ENCODE results near the gene CX3CR1. TPM values are rescaled to one million over a fixed set of nuclear protein-coding genes. Genes with fewer than 3 reads are reported as not detected.

Gene CX3CR1
- total RNA-seq, 2 donors from 2014 or later = 2.7 to 3.4 TPM

- intact Hi-C loops (cut with DNase I) = no loop called here
- Histone ChIP-seq H3K4me1 (replicated peaks) (no peaks in the 10 kb centered on the region), H3K36me3 (no peaks in the 10 kb centered on the region), H3K9me3 (no peaks in the 10 kb centered on the region), H3K27ac (no peak overlapping the region), H3K27me3 (replicated peaks; ENCODE audit: insufficient read depth) (no peaks in the 10 kb centered on the region), H3K4me3 (no peak overlapping the region)
- TF ChIP-seq POLR2AphosphoS5 (IDR thresholded peaks at IDR 0.05) (no peak), POLR2A (IDR thresholded peaks at IDR 0.05) (no peak), CTCF (IDR thresholded peaks at IDR 0.05) (no peak)
- no peak for DNase-seq (ENCODE audit: low spot score)
Observed at GRCh38 chr3:39299279-39299678, 19.4 kb upstream of the CX3CR1 start.

- Histone ChIP-seq H3K27me3 (replicated peaks; ENCODE audit: insufficient read depth) (no peaks in the 10 kb centered on the region), H3K36me3 (no peaks in the 10 kb centered on the region), H3K9me3 (no peaks in the 10 kb centered on the region), H3K4me3 (no peak overlapping the region), H3K27ac (no peak overlapping the region), H3K4me1 (replicated peaks) (no peaks in the 10 kb centered on the region)
- 92% methylated on average over 4 of the region's 4 CpGs for WGBS
- DNase-seq (ENCODE audit: low spot score) = no peak
- TF ChIP-seq POLR2AphosphoS5 (IDR thresholded peaks at IDR 0.05) = no peak
- TF ChIP-seq POLR2A (IDR thresholded peaks at IDR 0.05) = no peak
- intact Hi-C loops (cut with DNase I) = no loop called here
Observed at GRCh38 chr3:39296197-39297077, 16.6 kb upstream of the CX3CR1 start.

- Histone ChIP-seq H3K27ac (no peak overlapping the region), H3K9me3 (no peaks in the 10 kb centered on the region), H3K27me3 (replicated peaks; ENCODE audit: insufficient read depth) (no peaks in the 10 kb centered on the region), H3K36me3 (no peaks in the 10 kb centered on the region), H3K4me3 (no peak overlapping the region), H3K4me1 (replicated peaks) (no peaks in the 10 kb centered on the region)
- DNase-seq (ENCODE audit: low spot score) = no peak
- TF ChIP-seq CTCF (IDR thresholded peaks at IDR 0.05) (no peak), POLR2AphosphoS5 (IDR thresholded peaks at IDR 0.05) (no peak), POLR2A (IDR thresholded peaks at IDR 0.05) (no peak)
- intact Hi-C loops (cut with DNase I) = no loop called here
- 91% methylated on average over 5 of the region's 5 CpGs for WGBS
Observed at GRCh38 chr3:39295184-39295775, 15.4 kb upstream of the CX3CR1 start.

GRCh38 chr3:39294446-39295183 is 14.8 kb upstream of the CX3CR1 start:
- Histone ChIP-seq H3K36me3 (no peaks in the 10 kb centered on the region), H3K27me3 (replicated peaks; ENCODE audit: insufficient read depth) (no peaks in the 10 kb centered on the region), H3K27ac (no peak overlapping the region), H3K4me3 (no peak overlapping the region), H3K4me1 (replicated peaks) (no peaks in the 10 kb centered on the region), H3K9me3 (no peaks in the 10 kb centered on the region)
- intact Hi-C loops (cut with DNase I) = no loop called here
- 66% methylated on average over 10 of the region's 10 CpGs for WGBS
- no peak for TF ChIP-seq POLR2A (IDR thresholded peaks at IDR 0.05)
- no peak for TF ChIP-seq CTCF (IDR thresholded peaks at IDR 0.05)
- TF ChIP-seq POLR2AphosphoS5 (IDR thresholded peaks at IDR 0.05) = no peak
- no peak for DNase-seq (ENCODE audit: low spot score)

GRCh38 chr3:39292961-39293360 is 13.1 kb upstream of the CX3CR1 start:
- DNase-seq (ENCODE audit: low spot score) = no peak
- Histone ChIP-seq H3K4me3 (no peak overlapping the region), H3K9me3 (no peaks in the 10 kb centered on the region), H3K27ac (no peak overlapping the region), H3K4me1 (replicated peaks) (no peaks in the 10 kb centered on the region), H3K36me3 (no peaks in the 10 kb centered on the region), H3K27me3 (replicated peaks; ENCODE audit: insufficient read depth) (no peaks in the 10 kb centered on the region)
- 83% methylated on average over 4 of the region's 4 CpGs for whole genome bisulfite sequencing
- TF ChIP-seq POLR2AphosphoS5 (IDR thresholded peaks at IDR 0.05) (no peak), CTCF (IDR thresholded peaks at IDR 0.05) (no peak), POLR2A (IDR thresholded peaks at IDR 0.05) (no peak)
- intact Hi-C loops (cut with DNase I) = no loop called here

All from prostate gland (tissue), 2 donors.